Right lobe of liver (tissue), 4 donors: Measurements from ENCODE around the gene ASB2.

Experiments
- CTCF ChIP-seq, 4 donors: fragments of 200-600 bp in 3 of 4; fragments of 450-650 bp in 1 of 4; IDR thresholded peaks; one replicate each; pipeline versions ENCODE4 v1.5.1 to v1.8.0; 2016 to 2022; ENCODE audit warnings: antibody characterized with exemption in 4 of 4, mild to moderate bottlenecking in 2 of 4
- POLR2A ChIP-seq: fragments of 450-650 bp; IDR thresholded peaks from one replicate; pipeline ENCODE4 v1.6.1; 2017; ENCODE audit warnings: antibody characterized with exemption, mild to moderate bottlenecking
- donor health status: DM: no; HTN: no; CAD: no.
- donor health status: DM: no; HTN: no; CAD: no.
- donor health status: DM: no; HTN: yes; CAD: no.

GRCh38 chr14:93951635-93952540 is 24.5 kb downstream of the ASB2 start:
- TF ChIP-seq POLR2A: no peak
- no peak for TF ChIP-seq CTCF (IDR thresholded peaks at IDR 0.05)
